ENCODE measurements around the gene SHANK1. TPM values are rescaled to one million over a fixed set of nuclear protein-coding genes. Genes with fewer than 3 reads are reported as not detected.
A peak's percentile ranks its signal among the peaks of the same experiment; 100 is the strongest.
"Not testable (repeated sequence)": the region's sequence is repeated elsewhere in the genome, so short reads cannot be mapped to it uniquely, and the experiment has no call there.

The SHANK1 gene
- 0.68 and 2.2 TPM in 2 replicates for total RNA-seq (2014; rRNA removed; shearing (Covaris generic))

DNA sequence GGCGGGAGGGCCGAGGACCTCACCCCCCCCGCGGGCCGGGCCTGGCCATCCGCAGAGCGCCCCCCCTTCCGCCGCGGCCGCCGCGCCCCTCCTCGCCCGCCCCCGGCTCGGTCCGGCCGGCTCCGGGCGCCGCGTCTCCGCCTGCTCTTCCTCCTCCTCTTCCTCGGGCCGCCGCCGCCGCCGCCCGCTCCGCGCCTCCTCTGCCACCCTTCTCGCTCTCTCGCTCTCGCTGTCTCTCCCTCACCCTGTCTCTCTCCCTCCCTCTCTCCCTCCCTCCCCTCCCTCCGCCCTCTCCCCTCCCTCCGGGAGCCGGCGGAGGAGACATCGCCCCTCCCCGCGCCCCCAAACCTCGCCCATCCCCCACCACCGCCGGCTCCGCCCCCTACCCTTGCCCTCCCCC, at the start of gene SHANK1:
Gene SHANK1 (minus strand): TSS at position 237 of the 400 bp plus-strand sequence. CDS start 2,883 bp downstream, outside the sequence.
- DNase-seq (ENCODE audit: low spot score) = no peak

DNA sequence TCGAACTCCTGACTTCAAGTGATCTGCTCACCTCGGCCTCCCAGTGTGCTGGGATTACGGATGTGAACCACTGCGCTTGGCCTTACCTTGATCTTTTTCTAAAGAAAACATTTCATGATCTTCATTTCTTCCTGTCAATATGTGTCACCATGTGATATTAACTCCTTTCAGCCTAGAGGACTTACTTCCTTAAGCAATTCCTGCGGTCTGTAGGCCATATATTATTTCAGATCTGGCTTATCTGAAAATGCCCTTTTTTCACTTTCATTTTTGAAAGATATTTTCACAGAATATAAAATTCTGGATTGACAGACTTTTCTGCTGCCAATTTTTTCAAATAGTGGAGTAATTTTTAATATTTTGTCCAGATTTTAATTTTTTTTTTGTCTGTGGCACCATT, 48.7 kb upstream of the SHANK1 start:
- DNase-seq (ENCODE audit: low spot score) = no peak

DNA sequence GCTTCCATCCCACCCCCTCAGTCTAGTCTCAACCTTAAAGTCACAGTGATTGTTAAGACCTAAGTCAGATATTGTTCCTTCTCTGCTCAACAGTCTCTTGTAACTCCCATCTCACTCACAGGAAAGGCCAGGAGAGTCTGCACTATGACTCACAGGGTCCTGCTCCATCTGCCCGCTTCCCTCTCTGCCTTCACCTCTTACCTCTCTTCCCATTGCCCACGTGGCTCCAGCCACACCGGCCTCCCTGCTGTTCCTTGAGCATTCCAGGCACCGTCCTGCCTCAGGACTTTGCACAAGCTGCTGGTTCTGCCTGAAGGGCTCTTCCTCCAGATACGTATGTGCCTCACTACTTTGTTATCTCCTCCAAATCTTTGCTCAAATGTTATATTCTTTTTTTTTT, 47.7 kb upstream of the SHANK1 start:
- not testable (repeated sequence) for DNase-seq (ENCODE audit: low spot score)

DNA sequence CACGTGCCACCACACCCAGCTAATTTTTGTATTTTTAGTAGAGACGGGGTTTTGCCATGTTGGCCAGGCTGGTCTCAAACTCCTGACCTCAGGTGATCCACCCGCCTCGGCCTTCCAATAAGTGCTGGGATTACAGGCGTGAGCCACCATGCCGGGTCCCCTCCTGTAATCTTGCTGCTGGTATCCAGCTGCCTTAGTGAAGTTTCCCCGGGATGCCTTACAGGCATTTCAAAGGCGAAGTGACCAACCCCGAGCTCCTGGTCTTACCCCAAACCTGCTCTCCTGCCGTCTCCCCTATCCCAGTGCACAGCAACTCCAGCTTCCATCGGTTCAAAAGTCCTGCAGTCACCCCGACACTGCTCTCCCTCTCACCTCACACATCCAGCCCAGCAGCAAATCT, 47.1 kb upstream of the SHANK1 start:
- not testable (repeated sequence) for DNase-seq (ENCODE audit: low spot score)

DNA sequence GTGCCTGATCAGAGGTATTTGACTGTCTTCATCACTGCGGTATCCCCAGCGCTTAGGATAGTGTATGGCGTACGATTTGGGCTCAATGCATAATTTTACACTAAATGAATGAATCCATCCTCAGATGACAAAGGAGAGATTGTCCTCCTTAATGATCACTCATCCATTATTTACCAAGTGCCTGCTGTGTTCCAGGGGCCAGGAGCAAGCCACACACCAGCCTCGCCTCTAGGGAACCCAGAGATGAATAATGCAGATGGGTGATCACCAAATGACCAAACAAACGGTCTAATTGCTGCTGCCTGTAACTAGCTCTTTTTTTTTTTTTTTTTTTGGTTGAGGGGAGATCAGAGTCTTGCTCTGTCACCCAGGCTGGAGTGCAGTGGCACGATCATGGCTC, 44.8 kb upstream of the SHANK1 start:
- no peak for DNase-seq (ENCODE audit: low spot score)

DNA sequence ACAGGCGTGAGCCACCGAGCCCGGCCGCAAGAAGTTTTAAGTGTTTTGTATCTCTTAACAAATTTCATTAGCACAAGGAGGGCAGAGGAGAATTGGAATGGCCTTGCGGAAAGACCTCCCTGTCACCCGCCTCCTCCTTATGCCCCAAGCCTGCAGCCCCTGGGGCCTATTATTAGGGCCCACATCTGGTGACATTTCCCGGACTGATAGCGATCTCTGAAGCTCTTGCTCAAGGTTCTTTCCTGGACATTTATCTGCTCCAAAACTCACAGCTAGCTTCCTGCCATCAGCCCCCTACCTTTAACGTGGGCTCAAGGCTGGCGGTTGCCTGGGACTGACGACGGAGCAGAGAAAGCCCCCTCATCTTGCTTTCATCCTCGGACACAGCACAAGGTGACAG, 43.9 kb upstream of the SHANK1 start:
- not testable (repeated sequence) for DNase-seq (ENCODE audit: low spot score)

DNA sequence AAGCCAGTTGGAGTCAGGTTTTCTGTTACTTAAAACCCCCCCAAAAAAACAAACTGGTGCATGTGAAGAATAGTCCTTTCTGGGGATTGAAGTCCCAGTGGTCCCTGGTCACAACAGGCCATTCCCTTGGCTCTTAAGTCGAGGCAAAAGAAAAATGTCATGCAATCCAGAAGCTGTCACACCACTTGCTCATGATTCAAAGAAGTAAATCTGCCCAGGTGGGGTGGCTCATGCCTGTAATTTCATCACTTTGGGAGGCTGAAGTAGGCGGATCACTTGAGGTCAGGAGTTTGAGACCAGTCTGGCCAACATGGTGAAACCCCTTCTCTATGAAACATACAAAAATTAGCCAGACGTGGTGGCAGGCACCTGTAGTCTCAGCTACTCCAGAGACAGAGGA, 41.9 kb upstream of the SHANK1 start:
- DNase-seq (ENCODE audit: low spot score) = not testable (repeated sequence)

DNA sequence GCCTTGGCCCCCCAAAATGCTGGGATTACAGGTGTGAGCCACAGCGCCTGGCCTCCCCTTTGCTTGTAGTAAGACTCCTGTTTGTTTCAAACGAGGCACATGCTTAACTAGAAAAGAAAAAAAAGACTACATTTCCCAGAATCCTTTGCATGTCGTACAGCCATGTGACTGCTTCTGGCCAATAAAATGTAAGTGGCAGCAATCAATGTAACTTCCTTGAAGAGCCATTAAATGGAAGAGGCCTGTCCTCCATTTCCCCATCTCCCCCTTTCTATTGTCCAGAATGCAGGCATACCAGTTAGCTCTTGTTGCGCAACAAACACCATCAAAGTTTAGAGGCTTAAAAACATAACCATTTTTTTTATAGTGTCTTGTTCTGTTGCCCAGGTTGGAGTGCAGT, 40.3 kb upstream of the SHANK1 start:
- peak; percentile 63 for DNase-seq (ENCODE audit: low spot score)

DNA sequence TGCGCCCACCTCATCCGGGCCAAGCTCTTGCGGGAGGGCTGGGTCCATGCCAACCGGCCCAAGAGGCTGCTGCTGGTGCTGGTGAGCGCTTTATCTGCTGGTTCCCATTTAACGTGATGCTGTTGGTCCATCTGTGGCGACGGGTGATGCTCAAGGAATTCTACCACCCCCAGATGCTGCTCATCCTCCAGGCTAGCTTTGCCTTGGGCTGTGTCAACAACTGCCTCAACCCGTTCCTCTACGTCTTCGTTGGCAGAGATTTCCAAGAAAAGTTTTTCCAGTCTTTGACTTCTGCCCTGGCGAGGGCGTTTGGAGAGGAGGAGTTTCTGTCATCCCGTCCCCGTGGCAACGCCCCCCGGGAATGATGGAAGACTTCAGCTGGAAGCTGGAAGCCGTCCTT, 39.5 kb upstream of the SHANK1 start:
- not testable (repeated sequence) for DNase-seq (ENCODE audit: low spot score)

DNA sequence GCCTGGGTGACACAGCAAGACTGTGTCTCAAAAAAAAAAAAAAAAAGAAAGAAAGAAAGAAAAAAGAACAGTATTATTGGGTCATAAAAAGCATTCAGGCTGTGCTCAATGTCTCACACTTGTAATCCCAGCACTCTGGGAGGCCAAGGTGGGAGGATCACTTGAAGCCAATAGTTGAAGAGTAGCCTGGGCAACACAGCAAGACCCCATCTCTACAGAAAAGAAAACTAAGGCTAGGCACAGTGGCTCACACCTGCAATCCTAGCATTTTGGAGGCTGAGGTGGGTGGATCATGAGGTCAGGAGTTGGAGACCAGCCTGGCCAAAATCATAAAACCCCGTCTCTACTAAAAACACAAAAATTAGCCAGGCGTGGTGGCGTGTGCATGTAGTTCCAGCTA, 38.0 kb upstream of the SHANK1 start:
- not testable (repeated sequence) for DNase-seq (ENCODE audit: low spot score)

DNA sequence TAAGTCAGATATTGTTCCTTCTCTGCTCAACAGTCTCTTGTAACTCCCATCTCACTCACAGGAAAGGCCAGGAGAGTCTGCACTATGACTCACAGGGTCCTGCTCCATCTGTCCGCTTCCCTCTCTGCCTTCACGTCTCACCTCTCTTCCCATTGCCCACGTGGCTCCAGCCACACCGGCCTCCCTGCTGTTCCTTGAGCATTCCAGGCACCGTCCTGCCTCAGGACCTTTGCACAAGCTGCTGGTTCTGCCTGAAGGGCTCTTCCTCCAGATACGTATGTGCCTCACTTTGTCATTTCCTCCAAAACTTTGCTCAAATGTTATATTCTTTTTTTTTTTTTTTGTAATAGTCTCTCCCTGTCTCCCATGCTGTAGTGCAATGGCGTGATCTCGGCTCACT, 36.6 kb upstream of the SHANK1 start:
- not testable (repeated sequence) for DNase-seq (ENCODE audit: low spot score)

DNA sequence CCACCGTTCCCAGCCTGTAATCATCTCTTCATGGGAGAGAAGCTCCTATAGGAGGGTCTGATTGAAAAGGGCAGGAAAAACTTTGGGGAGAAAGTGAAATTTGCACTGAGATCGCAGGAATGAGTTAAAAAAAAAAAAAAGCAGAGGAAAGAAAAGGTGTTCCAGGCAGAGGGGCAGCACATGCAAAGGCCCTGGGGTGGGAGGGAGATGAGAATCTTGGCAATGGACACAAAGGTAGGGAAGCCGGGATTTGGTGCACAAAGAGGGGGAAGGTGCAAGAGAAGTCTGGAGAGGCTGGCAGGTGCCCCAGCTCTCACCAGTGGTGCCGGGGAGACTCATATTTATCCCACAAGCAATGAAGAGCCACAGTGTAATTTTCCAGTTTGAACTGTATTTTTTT, 34.3 kb upstream of the SHANK1 start:
- DNase-seq (ENCODE audit: low spot score) = no peak

DNA sequence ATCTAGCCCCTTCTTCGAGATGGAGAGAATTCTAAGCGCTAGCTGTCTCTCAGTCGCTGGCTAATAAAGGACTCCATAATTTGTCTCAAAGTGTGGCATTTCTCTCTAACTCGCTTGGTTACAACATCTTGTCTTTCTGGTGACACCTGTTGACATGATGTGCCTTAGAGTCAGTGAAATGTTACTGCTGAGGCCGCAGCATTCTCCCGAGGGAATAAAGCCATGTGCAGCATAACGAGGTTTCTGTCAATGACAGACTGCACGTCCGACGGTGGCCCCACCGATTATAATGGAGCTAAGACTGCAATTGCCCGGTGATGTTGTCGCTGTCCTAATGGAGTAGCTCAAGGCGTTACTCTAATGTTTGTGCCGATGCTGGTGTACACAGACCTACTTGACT, 30.4 kb upstream of the SHANK1 start:
- no peak for DNase-seq (ENCODE audit: low spot score)

DNA sequence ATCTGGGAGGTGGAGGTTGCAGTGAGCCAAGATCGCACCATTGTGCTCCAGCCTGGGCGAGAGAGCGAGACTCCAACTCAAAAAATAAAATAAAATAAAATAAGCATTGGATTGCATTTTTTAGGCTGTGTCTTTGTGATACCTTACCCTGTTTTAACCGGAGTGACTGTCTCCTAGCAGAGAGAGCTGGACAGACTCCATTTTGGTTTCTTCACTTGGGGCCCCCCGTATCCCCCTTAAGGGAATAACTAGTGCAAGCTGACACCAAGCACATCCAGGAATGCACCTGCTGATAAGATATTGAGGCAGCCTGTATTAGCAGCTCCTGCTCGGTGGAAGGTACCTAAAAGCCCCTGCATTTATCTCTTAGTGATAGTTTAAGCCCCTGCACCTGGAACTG, 29.9 kb upstream of the SHANK1 start:
- DNase-seq (ENCODE audit: low spot score) = no peak

DNA sequence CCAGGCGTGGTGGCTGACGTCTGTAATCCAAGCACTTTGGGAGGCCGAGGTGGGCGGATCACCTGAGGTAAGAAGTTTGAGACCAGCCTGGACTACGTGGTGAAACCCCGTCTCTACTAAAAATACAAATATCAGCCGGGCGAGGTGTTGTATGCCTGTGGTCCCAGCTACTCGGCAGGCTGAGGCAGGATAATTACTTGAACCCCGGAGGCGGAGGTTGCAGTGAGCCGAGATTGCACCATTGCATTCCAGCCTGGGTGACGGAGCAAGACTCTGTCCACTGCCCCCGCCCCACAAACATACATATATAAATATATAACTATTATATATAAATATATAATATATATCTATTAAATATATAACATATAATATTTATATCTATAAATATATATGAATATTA, 27.5 kb upstream of the SHANK1 start:
- DNase-seq (ENCODE audit: low spot score) = not testable (repeated sequence)

DNA sequence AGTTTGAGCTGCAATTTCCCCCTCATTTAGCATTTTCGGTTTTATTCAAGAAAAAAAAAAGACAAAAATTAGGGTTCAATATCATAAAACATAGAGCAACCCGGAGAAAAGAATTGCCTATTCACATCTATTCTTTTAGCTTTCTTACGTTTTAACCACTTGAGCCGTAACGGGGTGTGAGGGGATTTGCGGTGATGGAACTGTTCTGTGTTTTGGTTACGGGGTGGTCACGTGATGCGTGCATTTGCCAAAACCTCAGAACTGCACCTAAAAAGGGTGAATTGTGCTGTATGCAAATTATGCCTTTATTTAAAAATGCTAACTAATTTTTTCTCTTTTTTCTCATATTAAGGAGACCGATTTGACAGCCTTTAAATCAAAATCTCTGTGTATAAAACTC, 25.6 kb upstream of the SHANK1 start:
- DNase-seq (ENCODE audit: low spot score) = no peak

DNA sequence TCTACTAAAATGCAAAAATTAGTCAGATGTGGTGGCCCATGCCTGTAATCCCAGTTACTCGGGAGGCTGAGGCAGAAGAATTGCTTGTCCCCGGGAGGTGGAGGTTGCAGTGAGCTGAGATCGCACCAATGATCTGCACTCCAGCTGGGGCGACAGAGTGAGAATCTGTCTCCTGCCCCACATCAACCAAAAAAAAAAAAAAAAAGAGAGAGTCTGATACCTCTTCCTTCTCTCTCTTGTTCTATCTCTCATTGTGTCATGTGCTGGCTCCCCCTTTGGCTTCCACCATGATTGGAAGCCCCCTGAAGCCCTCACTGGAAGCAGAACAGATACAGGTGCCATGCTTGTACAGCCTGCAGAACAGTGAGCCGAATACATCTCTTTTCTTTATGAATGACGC, 23.9 kb upstream of the SHANK1 start:
- no peak for DNase-seq (ENCODE audit: low spot score)

DNA sequence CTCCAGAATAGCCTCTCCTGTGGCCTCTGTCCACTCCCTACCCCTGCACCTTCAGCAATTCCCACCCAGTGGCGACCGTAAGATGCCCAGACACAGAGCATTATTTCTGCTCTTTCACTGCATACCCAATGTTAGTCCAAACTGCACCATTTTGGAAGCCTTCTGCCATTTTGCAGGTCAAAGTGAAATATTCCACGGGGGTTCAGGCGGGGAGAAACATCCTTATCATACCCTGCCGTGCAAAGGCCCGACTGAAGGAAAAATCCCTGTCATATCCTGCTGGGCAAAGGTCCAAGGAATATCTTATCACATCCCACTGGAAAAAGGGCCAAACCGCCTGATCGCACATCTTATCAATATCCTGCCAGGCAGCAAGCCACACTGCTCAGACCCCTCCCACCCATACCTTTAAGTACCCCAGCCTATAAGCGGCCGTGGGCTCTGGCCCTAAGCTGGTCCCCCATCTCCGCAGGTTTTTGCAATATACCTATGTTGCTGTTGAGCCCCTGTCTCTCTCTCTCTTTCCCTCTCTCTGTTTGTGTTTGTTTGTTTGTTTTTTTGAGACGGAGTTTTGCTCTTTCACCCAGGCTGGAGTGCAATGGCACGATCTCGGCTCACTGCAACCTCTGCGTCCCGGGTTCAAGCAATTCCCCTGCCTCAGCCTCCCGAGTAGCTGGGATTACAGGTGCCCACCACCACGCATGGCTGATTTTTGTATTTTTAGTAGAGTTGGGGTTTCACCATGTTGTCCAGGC, 21.8 kb upstream of the SHANK1 start:
- DNase-seq (ENCODE audit: low spot score) = no peak

DNA sequence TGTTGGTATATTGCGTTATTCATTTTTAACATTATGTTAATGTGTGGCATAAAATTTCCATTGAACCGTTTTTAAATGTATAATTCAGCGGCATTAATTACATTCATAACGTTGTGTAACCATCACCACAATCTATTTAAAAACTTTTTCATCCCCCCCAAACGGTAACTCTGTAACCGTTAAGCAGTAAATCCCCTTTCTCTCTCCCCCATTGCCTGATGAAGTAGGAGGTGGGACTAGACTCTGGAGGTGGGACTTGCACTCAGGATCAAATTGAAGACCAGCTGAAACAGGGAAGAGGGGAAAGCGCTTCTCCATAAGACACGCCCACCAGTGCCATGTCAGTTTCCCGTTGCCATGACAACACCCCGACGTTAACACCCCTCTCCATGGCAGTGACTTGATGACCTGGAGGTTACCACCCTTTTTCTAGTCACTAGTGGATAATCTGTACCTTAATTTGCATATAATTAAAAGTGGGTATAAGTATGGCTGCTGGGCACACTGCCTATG, 20.4 kb upstream of the SHANK1 start:
- DNase-seq (ENCODE audit: low spot score) = no peak

DNA sequence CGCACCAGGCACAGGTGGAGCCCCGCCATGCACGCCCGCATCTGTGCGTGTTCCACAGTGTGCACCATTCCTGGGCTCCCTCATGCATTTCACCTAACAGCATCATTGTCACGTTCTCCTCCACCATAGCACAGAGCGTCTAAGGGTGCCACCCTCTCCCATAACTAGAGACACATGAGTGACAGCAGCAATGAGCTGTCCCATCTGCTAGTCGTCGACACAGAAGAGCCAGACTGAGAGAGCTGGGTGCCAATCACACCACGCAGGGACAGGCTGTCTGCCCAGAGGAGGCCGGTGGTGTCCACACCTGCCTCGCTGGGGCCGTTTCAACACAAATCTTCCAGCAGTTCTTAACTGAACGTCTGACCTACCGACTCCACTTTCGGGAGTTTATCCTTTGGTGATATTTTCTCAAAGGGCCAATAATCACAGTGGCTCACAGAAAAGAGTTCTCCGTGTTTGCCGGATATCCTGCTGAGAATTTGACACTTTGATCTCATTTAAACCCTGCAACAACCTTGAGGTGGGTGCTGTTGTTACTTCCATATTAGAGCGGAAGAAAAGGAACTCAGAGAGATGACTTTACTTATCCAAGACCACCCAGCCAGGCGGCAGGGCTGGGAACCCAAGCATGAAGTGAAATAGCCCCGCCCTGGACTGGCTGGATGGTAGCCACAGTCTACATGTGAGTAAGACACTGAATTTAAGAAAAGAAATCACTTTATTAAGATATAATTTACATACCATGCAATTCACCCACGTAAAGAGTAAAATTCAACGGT, 19.7 kb upstream of the SHANK1 start:
- no peak for DNase-seq (ENCODE audit: low spot score)

DNA sequence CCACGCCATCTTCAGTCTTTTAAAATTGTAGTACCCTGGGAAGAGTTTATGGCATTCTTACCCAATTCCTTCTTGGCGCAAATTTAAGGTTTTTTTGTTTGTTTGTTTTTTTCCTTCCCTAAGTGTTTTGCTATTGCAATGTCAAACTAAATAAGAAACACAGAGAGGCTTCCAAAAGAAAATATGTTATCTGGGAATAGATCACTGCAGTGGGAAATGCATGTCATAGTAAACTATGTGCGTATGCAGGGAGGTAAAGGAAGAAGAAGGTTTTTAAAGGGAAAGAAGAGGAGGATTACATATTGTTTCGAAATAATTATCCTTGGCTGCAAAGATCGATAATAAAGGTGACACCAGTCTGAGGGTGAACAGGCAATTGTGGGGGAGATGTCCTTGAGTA, 16.7 kb upstream of the SHANK1 start:
- no peak for DNase-seq (ENCODE audit: low spot score)

DNA sequence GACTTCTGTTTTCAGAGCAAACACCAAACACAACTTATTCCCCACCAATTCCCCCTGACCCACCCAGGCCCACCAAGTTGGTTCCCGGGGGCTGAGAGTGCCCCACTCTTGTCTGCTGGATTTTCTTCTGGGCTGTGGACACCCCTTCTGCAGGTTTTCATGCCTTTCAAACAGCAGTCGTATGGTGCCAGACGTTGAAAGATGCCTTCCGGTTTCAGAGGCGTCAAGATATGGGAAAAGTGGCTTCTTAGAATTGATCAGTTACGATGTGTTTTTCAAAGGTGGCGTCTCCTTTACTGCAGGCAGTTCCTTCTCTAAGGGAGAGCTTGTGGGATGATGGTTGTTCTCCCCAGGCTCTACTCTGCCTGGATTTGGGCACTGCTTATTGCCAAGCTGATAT, 16.3 kb upstream of the SHANK1 start:
- DNase-seq (ENCODE audit: low spot score) = no peak

DNA sequence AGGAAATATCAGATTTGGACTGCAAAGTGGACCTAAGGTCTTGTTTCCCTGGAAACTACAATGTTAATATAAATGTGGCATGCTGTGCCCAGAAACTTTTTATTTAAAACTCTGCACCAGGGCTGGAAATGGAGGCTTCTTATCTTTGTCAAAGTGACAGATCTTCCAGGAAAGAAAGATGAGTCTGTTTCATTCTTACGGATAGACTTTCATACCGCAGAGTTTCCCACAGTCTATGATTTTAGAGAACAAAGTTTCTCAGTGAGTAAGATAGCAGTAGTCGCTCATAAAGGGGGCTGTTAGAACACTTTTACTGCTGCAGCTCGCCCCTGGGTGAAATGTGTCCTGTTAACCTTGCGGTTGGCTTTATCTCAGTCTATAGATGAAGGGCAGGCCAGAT, 10.3 kb upstream of the SHANK1 start:
- DNase-seq (ENCODE audit: low spot score) = no peak

Data from H4 (cell line).